Tibial nerve (tissue), 4 donors: ENCODE results near the gene GALR2. TPM values are rescaled to one million over a fixed set of nuclear protein-coding genes. Genes with fewer than 3 reads are reported as not detected.

Source experiments
- DNase-seq, 2 donors: peaks; one replicate each; pipeline ENCODE4 v3.0.0-alpha.2; 2019; ENCODE audit warnings: low spot score in 2 of 2
- H3K27ac ChIP-seq, 4 donors: fragments of 200-600 bp; sonication (generic) in 3 of 4; one replicate each; pipeline ENCODE4 v1.5.1; 2017 to 2019; ENCODE audit warnings: mild to moderate bottlenecking in 1 of 4
- H3K27me3 ChIP-seq, 2 donors: fragments of 200-600 bp; sonication (generic) in 1 of 2; one replicate each; pipeline versions ENCODE4 v1.5.1 to v1.6.0; 2017 to 2019
- H3K36me3 ChIP-seq, 3 donors: fragments of 200-600 bp; sonication (generic); one replicate each; pipeline ENCODE4 v1.5.1; 2018 to 2019
- H3K4me1 ChIP-seq, 4 donors: fragments of 200-600 bp; sonication (generic) in 3 of 4; one replicate each; pipeline ENCODE4 v1.5.1; 2017 to 2019
- H3K4me3 ChIP-seq, 4 donors: fragments of 200-600 bp; sonication (generic) in 3 of 4; one replicate each; pipeline ENCODE4 v1.5.1; 2017 to 2019; ENCODE audit warnings: mild to moderate bottlenecking in 1 of 4, moderate library complexity in 1 of 4
- H3K9me3 ChIP-seq, 4 donors: fragments of 200-600 bp; sonication (generic) in 3 of 4; one replicate each; pipeline ENCODE4 v1.5.1; 2017 to 2019
- CTCF ChIP-seq, 5 experiments: fragments of 200-600 bp in 3 of 5; fragments of 450-650 bp in 2 of 5; sonication (generic) in 3 of 5; IDR thresholded peaks; one replicate each; pipeline ENCODE4 v1.5.1; 2016 to 2019; ENCODE audit warnings: antibody characterized with exemption in 5 of 5, mild to moderate bottlenecking in 3 of 5, moderate library complexity in 2 of 5
- EP300 ChIP-seq, 2 donors: sonication (generic); formaldehyde crosslinking; IDR thresholded peaks; one replicate each; pipeline ENCODE4 v1.6.1; 2017; ENCODE audit warnings: antibody characterized with exemption in 2 of 2, mild to moderate bottlenecking in 1 of 2
- POLR2A ChIP-seq, 2 donors: fragments of 450-650 bp; IDR thresholded peaks; one replicate each; pipeline ENCODE4 v1.6.1; 2017; ENCODE audit warnings: antibody characterized with exemption in 2 of 2, mild to moderate bottlenecking in 2 of 2, moderate library complexity in 2 of 2
- WGBS, 2 donors: methylation state at CpG; one replicate each; pipeline ENCODE4 v1.1.5; 2018; 5-methylcytosine and 5-hydroxymethylcytosine counted together
- total RNA-seq, 4 donors: library from RNA; depleted of rRNA; stranded (reverse); fragments of >200 nt; gene quantifications; one replicate each; pipeline ENCODE4 v1.1.0, GENCODE V29; 2016

Gene GALR2
- total RNA-seq, 4 donors from 2014 or later = not detected

GRCh38 chr17:76048025-76048605, 26.5 kb upstream of the GALR2 start:
- H3K4me3 ChIP-seq = no peak overlapping the region
- H3K4me1 ChIP-seq = no peaks in the 10 kb centered on the region
- no peaks in the 10 kb centered on the region for H3K9me3 ChIP-seq
- H3K27me3 ChIP-seq = no peaks in the 10 kb centered on the region
- H3K36me3 ChIP-seq = peaks cover 10 to 100% (median 42%) of the 10 kb centered on the region in 3 donors
- TF ChIP-seq CTCF (IDR thresholded peaks at IDR 0.05) (no peak), POLR2A (IDR thresholded peaks at IDR 0.05) (no peak), EP300 (IDR thresholded peaks at IDR 0.05) (no peak)
- WGBS, 2 donors = 72 to 84% methylated on average over 9 of the region's 9 CpGs
- H3K27ac ChIP-seq = no peak overlapping the region
- DNase-seq = no peak

- Histone ChIP-seq H3K27me3 (no peaks in the 10 kb centered on the region), H3K4me3 (no peak overlapping the region), H3K9me3 (no peaks in the 10 kb centered on the region), H3K27ac (no peak overlapping the region), H3K36me3 (peaks cover 10 to 100% (median 36%) of the 10 kb centered on the region in 3 donors), H3K4me1 (peaks cover 0 to 3% (median 0%) of the 10 kb centered on the region in 4 donors)
- 83 to 86% methylated on average over 9 of the region's 9 CpGs for WGBS, 2 donors
- DNase-seq = no peak
- TF ChIP-seq POLR2A (IDR thresholded peaks at IDR 0.05) = no peak
- TF ChIP-seq CTCF (IDR thresholded peaks at IDR 0.05) = no peak
- no peak for TF ChIP-seq EP300 (IDR thresholded peaks at IDR 0.05)
These were observed 25.9 kb upstream of the GALR2 start for GRCh38 chr17:76048711-76049110.

DNA sequence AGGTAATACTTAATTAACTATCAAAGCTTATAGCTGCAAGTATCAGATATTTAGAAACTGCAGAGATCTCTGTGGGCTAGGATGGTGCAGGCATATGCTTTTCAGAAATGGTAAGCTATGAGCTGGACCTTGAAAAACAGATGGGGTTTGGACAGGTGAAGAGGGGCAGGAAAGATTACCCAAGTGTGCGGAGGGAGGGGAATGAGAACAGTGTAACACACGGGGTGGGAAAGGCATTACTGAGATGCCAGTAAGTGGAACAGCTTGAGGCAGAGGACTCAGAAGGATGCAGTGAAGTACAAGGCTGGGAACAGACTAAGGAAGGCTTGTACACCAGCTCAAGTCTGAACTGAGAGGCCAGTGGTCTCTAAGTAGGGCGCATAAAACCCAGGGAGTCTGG, 25.3 kb upstream of the GALR2 start:
- Histone ChIP-seq H3K36me3 (peaks cover 10 to 100% (median 31%) of the 10 kb centered on the region in 3 donors), H3K4me1 (peaks cover 0 to 7% (median 0%) of the 10 kb centered on the region in 4 donors), H3K4me3 (no peak overlapping the region), H3K27ac (no peak overlapping the region), H3K9me3 (no peaks in the 10 kb centered on the region), H3K27me3 (no peaks in the 10 kb centered on the region)
- 88 to 92% methylated on average over 3 of the region's 3 CpGs for WGBS, 2 donors
- DNase-seq = no peak
- TF ChIP-seq EP300 (IDR thresholded peaks at IDR 0.05) = no peak
- no peak for TF ChIP-seq CTCF (IDR thresholded peaks at IDR 0.05)
- no peak for TF ChIP-seq POLR2A (IDR thresholded peaks at IDR 0.05)

DNA sequence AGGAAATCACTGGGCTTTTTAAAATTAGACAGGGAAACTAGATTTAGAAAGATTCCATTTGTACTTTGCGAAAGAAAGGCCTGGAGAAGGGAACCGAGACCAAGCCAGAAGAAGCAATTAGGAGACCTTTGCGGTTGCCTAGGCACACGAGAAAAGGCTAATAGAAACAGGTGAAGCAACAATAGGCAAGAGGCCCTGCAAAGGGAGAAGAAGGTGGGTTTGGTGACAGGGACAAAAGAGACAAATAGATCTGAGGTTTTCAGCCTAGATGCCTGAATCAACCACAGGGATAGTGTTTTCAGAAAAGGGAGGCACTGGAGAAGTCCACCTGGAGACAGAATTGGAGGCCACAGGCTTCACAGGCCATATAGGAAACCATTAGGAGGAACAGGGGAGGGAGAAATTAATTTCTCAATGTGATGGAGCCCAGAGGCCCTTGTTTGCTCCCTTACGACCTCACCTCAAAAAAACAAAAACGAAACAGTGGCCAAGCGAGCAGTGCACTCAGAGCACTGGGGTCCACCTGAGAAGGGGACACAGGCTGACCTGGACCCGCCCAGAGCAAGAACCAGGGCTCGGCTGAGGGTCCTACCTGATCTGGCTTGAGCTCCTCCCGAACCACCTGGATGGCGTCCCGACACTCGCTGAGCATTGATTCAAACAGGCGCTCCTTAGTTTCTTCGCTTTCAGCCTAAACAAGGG, 24.6 kb upstream of the GALR2 start:
- no peak overlapping the region for H3K27ac ChIP-seq
- no peaks in the 10 kb centered on the region for H3K9me3 ChIP-seq
- whole genome bisulfite sequencing, 2 donors = 89 to 92% methylated on average over 15 of the region's 15 CpGs
- TF ChIP-seq CTCF (IDR thresholded peaks at IDR 0.05) (no peak), EP300 (IDR thresholded peaks at IDR 0.05) (no peak), POLR2A (IDR thresholded peaks at IDR 0.05) (no peak)
- H3K4me1 ChIP-seq = peaks cover 0 to 7% (median 0%) of the 10 kb centered on the region in 4 donors
- no peak overlapping the region for H3K4me3 ChIP-seq
- peaks cover 10 to 100% (median 26%) of the 10 kb centered on the region in 3 donors for H3K36me3 ChIP-seq
- H3K27me3 ChIP-seq = no peaks in the 10 kb centered on the region
- no peak for DNase-seq
